B cell (primary cell): ENCODE measurements around the gene TRIP4. TPM values are rescaled to one million over a fixed set of nuclear protein-coding genes. Genes with fewer than 3 reads are reported as not detected.

Experiments
- ATAC-seq: fragments of 200-7000 bp; cut with Tn5 transposase; one replicate; pipeline ENCODE4 v1.10.0; 2021; ENCODE audit warnings: low read depth, mild to moderate bottlenecking, moderate number of reproducible peaks, moderate library complexity
- CTCF ChIA-PET: fragments of 350-600 bp; sonication (Branson Sonifier 250); formaldehyde crosslinking; loops from one replicate; lab custom pipeline; 2021; ENCODE audit warnings: antibody characterized with exemption, inconsistent platforms; lab: Charles Lee
- POLR2A ChIA-PET: fragments of 350-600 bp; sonication (Branson Sonifier 250); formaldehyde crosslinking; loops from one replicate; lab custom pipeline; 2021; ENCODE audit warnings: antibody characterized with exemption; lab: Charles Lee
- DNase-seq: peaks from one replicate; pipeline ENCODE4 v3.0.0; 2013
- H2AFZ ChIP-seq: 2 replicates; pipeline ENCODE4 v1.6.1; 2012; ENCODE audit warnings: mild to moderate bottlenecking, low read depth, low read length; ENCODE audit not compliant: insufficient read depth, poor library complexity, severe bottlenecking
- H3K27ac ChIP-seq, 2 donors: 1 replicate in 1 of 2; 2 replicates in 1 of 2; pipeline ENCODE4 v1.5.1; 2012 to 2013; ENCODE audit warnings: low read length in 2 of 2, mild to moderate bottlenecking in 2 of 2, moderate library complexity in 1 of 2
- H3K27me3 ChIP-seq, 4 experiments: fragments of 200-600 bp in 1 of 4; sonication (generic) in 1 of 4; replicated peaks in 1 of 4; 1 replicate in 2 of 4; 2 replicates in 2 of 4; pipeline versions ENCODE4 v1.6.1 to v1.7.0; 2013 to 2016; ENCODE audit warnings: low read length in 3 of 4, mild to moderate bottlenecking in 2 of 4, mixed read lengths in 1 of 4, moderate library complexity in 1 of 4; ENCODE audit not compliant: insufficient read depth in 4 of 4, control insufficient read depth in 3 of 4; ENCODE audit errors: control extremely low read depth in 1 of 4
- H3K36me3 ChIP-seq, 2 experiments: replicated peaks in 1 of 2; 1 replicate in 1 of 2; 2 replicates in 1 of 2; pipeline versions ENCODE4 v1.6.1 to v1.7.1; 2013; ENCODE audit warnings: low read length in 1 of 2; ENCODE audit not compliant: insufficient read depth in 2 of 2, control insufficient read depth in 1 of 2; ENCODE audit errors: control extremely low read depth in 1 of 2, extremely low read depth in 1 of 2
- H3K4me1 ChIP-seq, 2 donors: fragments of 200-600 bp in 1 of 2; sonication (generic) in 1 of 2; 1 replicate in 1 of 2; 2 replicates in 1 of 2; pipeline versions ENCODE4 v1.5.1 to v1.6.1; 2013 to 2017; ENCODE audit warnings: low read length in 2 of 2; ENCODE audit not compliant: control insufficient read depth in 2 of 2, insufficient read depth in 2 of 2
- H3K4me2 ChIP-seq: replicated peaks from 2 replicates; pipeline ENCODE3; 2012; ENCODE audit warnings: mild to moderate bottlenecking, low read depth, low read length; ENCODE audit not compliant: poor library complexity, severe bottlenecking
- H3K4me3 ChIP-seq, 5 experiments: fragments of 200-600 bp in 1 of 5; sonication (generic) in 1 of 5; 1 replicate in 3 of 5; 2 replicates in 2 of 5; pipeline versions ENCODE4 v1.5.1 to v1.7.0; 2011 to 2016; ENCODE audit warnings: low read length in 4 of 5, mild to moderate bottlenecking in 4 of 5, low read depth in 2 of 5, control low read depth in 1 of 5, moderate library complexity in 1 of 5; ENCODE audit not compliant: insufficient read depth in 1 of 5; ENCODE audit errors: control extremely low read depth in 1 of 5, extremely low read depth in 1 of 5
- H3K79me2 ChIP-seq: fragments of 200-600 bp; sonication (generic); one replicate; pipeline ENCODE4 v1.6.0; 2016; ENCODE audit warnings: low read length; ENCODE audit not compliant: control insufficient read depth, insufficient read depth
- H3K9ac ChIP-seq: fragments of 200-600 bp; sonication (generic); 2 replicates; pipeline ENCODE4 v1.6.1; 2017; ENCODE audit warnings: mild to moderate bottlenecking, low read length, moderate library complexity
- H3K9me3 ChIP-seq, 3 donors: one replicate each; pipeline versions ENCODE4 v1.6.1 to v1.7.1; 2013; ENCODE audit warnings: low read length in 2 of 3; ENCODE audit not compliant: control insufficient read depth in 2 of 3, insufficient read depth in 1 of 3; ENCODE audit errors: control extremely low read depth in 1 of 3
- H4K20me1 ChIP-seq: 2 replicates; pipeline ENCODE4 v1.6.0; 2012; ENCODE audit warnings: mild to moderate bottlenecking, low read length; ENCODE audit not compliant: insufficient read depth, control insufficient read depth, poor library complexity, severe bottlenecking
- H3K27ac Mint-ChIP-seq: one replicate; pipeline ENCODE4 v1.8.0; 2021; ENCODE audit warnings: mixed read lengths
- H3K27me3 Mint-ChIP-seq: one replicate; pipeline ENCODE4 v1.8.0; 2021; ENCODE audit warnings: mixed read lengths
- H3K4me1 Mint-ChIP-seq: one replicate; pipeline ENCODE4 v1.8.0; 2021; ENCODE audit warnings: mixed read lengths
- H3K4me3 Mint-ChIP-seq: one replicate; pipeline ENCODE4 v1.8.0; 2021; ENCODE audit warnings: mixed read lengths
- H3K9me3 Mint-ChIP-seq: one replicate; pipeline ENCODE4 v1.8.0; 2022; ENCODE audit warnings: mixed read lengths; ENCODE audit not compliant: insufficient read depth
- CTCF ChIP-seq: fragments of 200-600 bp; IDR thresholded peaks from one replicate; pipeline ENCODE4 v1.8.0; 2022; ENCODE audit warnings: antibody characterized with exemption, mild to moderate bottlenecking
- EZH2 ChIP-seq: IDR thresholded peaks from 2 replicates; pipeline ENCODE4 v1.6.1; 2012; ENCODE audit warnings: borderline replicate concordance, low read depth, mild to moderate bottlenecking, moderate library complexity, low read length; ENCODE audit not compliant: insufficient read depth, poor library complexity, severe bottlenecking
- WGBS: methylation state at CpG from one replicate; pipeline ENCODE4 v1.1.5; 2013; ENCODE audit warnings: missing lambda C conversion rate; ENCODE audit not compliant: insufficient coverage; 5-methylcytosine and 5-hydroxymethylcytosine counted together
- intact Hi-C: fragments of 100-400 bp; cut with micrococcal nuclease; formaldehyde crosslinking; loops from one replicate; pipeline ENCODE4 v1.10.0; 2022
- polyA plus RNA-seq: library from polyadenylated mRNA; depleted of rRNA; stranded (reverse); fragments of >200 nt; gene quantifications from 2 replicates; pipeline ENCODE4 v1.2.3, GENCODE V29; 2012
- total RNA-seq, 2 donors: library from RNA; stranded (reverse); fragments of 120-200 nt in 1 of 2; gene quantifications; 1 replicate in 1 of 2; 2 replicates in 1 of 2; pipeline versions ENCODE4 v1.2.3 to v1.2.4, GENCODE V29; 2013 to 2022

The TRIP4 gene
- total and polyA plus RNA-seq, 2 donors (not counting 1 experiment from before 2014, with no cell fraction given) = 13.7 to 38.2 TPM

- Histone ChIP-seq H3K36me3 (peaks cover 3 to 5% of the 10 kb centered on the region in 2 experiments), H3K4me2 (no peak overlapping the region), H3K27me3 (no peaks in the 10 kb centered on the region), H3K9me3 (no peaks in the 10 kb centered on the region), H3K4me1 (peaks cover 10 to 11% of the 10 kb centered on the region in 2 donors), H2AFZ (no peak overlapping the region), H3K27ac (no peak overlapping the region), H4K20me1 (no peaks in the 10 kb centered on the region), H3K79me2 (no peaks in the 10 kb centered on the region), H3K4me3 (no peak overlapping the region), H3K9ac (no peak overlapping the region)
- no CpG with 5 or more reads among the region's 3 CpGs for WGBS
- ChIA-PET POLR2A (no interaction called here), CTCF (interaction anchor here (0.7 kb wide), 1 partner anchor 14 kb away, joined by 3 read pairs; no protein-coding TSS in a partner anchor)
- H3K9me3 Mint-ChIP-seq = no peaks in the 10 kb centered on the region
- no peaks in the 10 kb centered on the region for H3K27me3 Mint-ChIP-seq
- no peak overlapping the region for H3K27ac Mint-ChIP-seq
- no peak for TF ChIP-seq EZH2
- no peak for TF ChIP-seq CTCF
- peaks cover 17% of the 10 kb centered on the region for H3K4me1 Mint-ChIP-seq
- ATAC-seq (no peak), DNase-seq (no peak)
- intact Hi-C loops = no loop called here
- H3K4me3 Mint-ChIP-seq = no peak overlapping the region
These were observed 56.3 kb downstream of the TRIP4 start for GRCh38 chr15:64443747-64444621.

- Histone ChIP-seq H3K4me2 (no peak overlapping the region), H3K79me2 (no peaks in the 10 kb centered on the region), H3K9me3 (no peaks in the 10 kb centered on the region), H4K20me1 (no peaks in the 10 kb centered on the region), H3K4me3 (no peak overlapping the region), H2AFZ (no peak overlapping the region), H3K9ac (no peak overlapping the region), H3K27me3 (no peaks in the 10 kb centered on the region), H3K4me1 (peaks cover 11 to 12% of the 10 kb centered on the region in 2 donors), H3K36me3 (peaks cover 3 to 5% of the 10 kb centered on the region in 2 experiments), H3K27ac (no peak overlapping the region)
- Mint-ChIP-seq H3K9me3 (no peaks in the 10 kb centered on the region), H3K4me1 (peaks cover 20% of the 10 kb centered on the region), H3K27ac (no peak overlapping the region), H3K4me3 (no peak overlapping the region), H3K27me3 (no peaks in the 10 kb centered on the region)
- DNase-seq (no peak), ATAC-seq (no peak)
- CTCF ChIA-PET = interaction anchor here (0.7 kb wide), 1 partner anchor 13 kb away, joined by 3 read pairs; no protein-coding TSS in a partner anchor
- intact Hi-C loops = no loop called here
- TF ChIP-seq CTCF (no peak), EZH2 (no peak)
- POLR2A ChIA-PET = no interaction called here
These were observed 57.2 kb downstream of the TRIP4 start for GRCh38 chr15:64444836-64445235.
